AG09319 (cell line): Measurements from ENCODE around the gene HLA-DQB1.

ENCODE experiments used
- DNase-seq: peaks from one replicate; pipeline ENCODE4 v3.0.0-alpha.2; 2010; ENCODE audit warnings: low read depth; ENCODE audit errors: extremely low read depth
- TF ChIP-seq, protein P1 (sequence below): IDR thresholded peaks from 2 replicates; pipeline ENCODE4 v1.5.1; 2011; ENCODE audit warnings: low read depth, mild to moderate bottlenecking, inconsistent platforms, low read length, moderate library complexity

Gene HLA-DQB1

GRCh38 chr6:32669893-32670292, 3.4 kb upstream of the HLA-DQB1 start:
- no peak for DNase-seq

GRCh38 chr6:32669240-32669639, 2.8 kb upstream of the HLA-DQB1 start:
- TF ChIP-seq, protein P1, sequence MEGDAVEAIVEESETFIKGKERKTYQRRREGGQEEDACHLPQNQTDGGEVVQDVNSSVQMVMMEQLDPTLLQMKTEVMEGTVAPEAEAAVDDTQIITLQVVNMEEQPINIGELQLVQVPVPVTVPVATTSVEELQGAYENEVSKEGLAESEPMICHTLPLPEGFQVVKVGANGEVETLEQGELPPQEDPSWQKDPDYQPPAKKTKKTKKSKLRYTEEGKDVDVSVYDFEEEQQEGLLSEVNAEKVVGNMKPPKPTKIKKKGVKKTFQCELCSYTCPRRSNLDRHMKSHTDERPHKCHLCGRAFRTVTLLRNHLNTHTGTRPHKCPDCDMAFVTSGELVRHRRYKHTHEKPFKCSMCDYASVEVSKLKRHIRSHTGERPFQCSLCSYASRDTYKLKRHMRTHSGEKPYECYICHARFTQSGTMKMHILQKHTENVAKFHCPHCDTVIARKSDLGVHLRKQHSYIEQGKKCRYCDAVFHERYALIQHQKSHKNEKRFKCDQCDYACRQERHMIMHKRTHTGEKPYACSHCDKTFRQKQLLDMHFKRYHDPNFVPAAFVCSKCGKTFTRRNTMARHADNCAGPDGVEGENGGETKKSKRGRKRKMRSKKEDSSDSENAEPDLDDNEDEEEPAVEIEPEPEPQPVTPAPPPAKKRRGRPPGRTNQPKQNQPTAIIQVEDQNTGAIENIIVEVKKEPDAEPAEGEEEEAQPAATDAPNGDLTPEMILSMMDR = no peak
- no peak for DNase-seq

More at GRCh38 chr6:32669893-32670292, 3.4 kb upstream of the HLA-DQB1 start:
- TF ChIP-seq, protein P1 = no peak

GRCh38 chr6:32668226-32668747, 1.8 kb upstream of the HLA-DQB1 start:
- DNase-seq = no peak
- TF ChIP-seq, protein P1 = no peak

GRCh38 chr6:32665661-32666060, 796 bp downstream of the HLA-DQB1 start:
- TF ChIP-seq, protein P1 = no peak
- no peak for DNase-seq

- no peak for DNase-seq
These were observed 1.6 kb downstream of the HLA-DQB1 start for GRCh38 chr6:32664827-32665362.

DNA sequence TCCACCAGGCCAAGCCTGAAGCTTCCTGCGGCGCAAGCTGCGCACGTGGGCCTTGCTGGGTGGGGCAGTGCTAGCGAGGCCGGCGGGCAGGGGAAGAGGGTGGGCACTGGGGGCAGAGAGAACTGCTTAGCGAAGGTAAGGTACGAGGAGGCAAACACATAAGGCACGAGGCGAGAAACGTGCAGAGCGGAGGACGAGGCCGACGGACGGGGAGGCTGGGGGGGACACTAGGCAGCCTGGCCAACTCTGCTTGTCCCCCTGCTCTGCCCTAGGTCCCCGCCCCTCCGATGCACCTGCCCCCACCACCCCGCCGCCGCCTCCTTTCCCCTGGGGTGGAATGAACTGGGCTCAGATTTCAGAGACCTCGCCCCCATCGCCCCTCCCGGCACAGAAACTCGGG, 2.1 kb downstream of the HLA-DQB1 start:
- DNase-seq = no peak
- TF ChIP-seq, protein P1 = no peak

More at GRCh38 chr6:32664827-32665362, 1.6 kb downstream of the HLA-DQB1 start:
- TF ChIP-seq, protein P1 = no peak

GRCh38 chr6:32662836-32663235, 3.6 kb downstream of the HLA-DQB1 start:
- TF ChIP-seq, protein P1 = no peak

More at GRCh38 chr6:32662836-32663235, 3.6 kb downstream of the HLA-DQB1 start:
- no peak for DNase-seq
